Measurements from ENCODE around the gene SLC15A1. TPM values are rescaled to one million over a fixed set of nuclear protein-coding genes. Genes with fewer than 3 reads are reported as not detected.

The SLC15A1 gene
- polyA plus RNA-seq, 1 donor from 2014 or later, result not detected

GRCh38 chr13:98657506-98658085 lies 94.9 kb downstream of the SLC15A1 start:
- Histone ChIP-seq H3K4me3 (ENCODE audit: low read length) (no peak overlapping the region), H3K36me3 (ENCODE audit: insufficient read depth, low read length) (no peaks in the 10 kb centered on the region), H3K9me3 (ENCODE audit: low read length) (no peaks in the 10 kb centered on the region), H2AFZ (ENCODE audit: low read depth, low read length) (no peak overlapping the region), H3K9ac (ENCODE audit: low read length) (no peak overlapping the region), H3F3A (ENCODE audit: insufficient read depth, low read length, poor library complexity, severe bottlenecking) (no peaks in the 10 kb centered on the region), H3K27ac (ENCODE audit: low read length) (no peak overlapping the region), H3K27me3 (ENCODE audit: insufficient read depth, low read depth, low read length) (no peaks in the 10 kb centered on the region), H3K9me2 (ENCODE audit: insufficient read depth, low read length) (no peaks in the 10 kb centered on the region), H3K79me2 (replicated peaks; ENCODE audit: insufficient read depth, low read length) (no peaks in the 10 kb centered on the region), H4K20me1 (ENCODE audit: insufficient read depth) (no peaks in the 10 kb centered on the region), H3K4me2 (ENCODE audit: low read length) (no peak overlapping the region)
- TF ChIP-seq EZH2 (IDR thresholded peaks at IDR 0.05; ENCODE audit: borderline replicate concordance, insufficient read depth, low read length, poor library complexity, severe bottlenecking) (no peak), EP300 (conservative IDR thresholded peaks at IDR 0.05; ENCODE audit: poor library complexity, severe bottlenecking) (no peak), REST (IDR thresholded peaks at IDR 0.05; ENCODE audit: borderline replicate concordance) (no peak), CTCF (IDR thresholded peaks at IDR 0.05; ENCODE audit: poor library complexity, severe bottlenecking) (no peak), SMC3 (conservative IDR thresholded peaks at IDR 0.05; ENCODE audit: poor library complexity) (no peak), RAD21 (conservative IDR thresholded peaks at IDR 0.05) (no peak), MXI1 (conservative IDR thresholded peaks at IDR 0.05; ENCODE audit: poor library complexity, severe bottlenecking) (no peak), POLR2AphosphoS5 (IDR thresholded peaks at IDR 0.05) (no peak), TAF1 (IDR thresholded peaks at IDR 0.05; ENCODE audit: low read depth) (no peak)

- no peak overlapping the region for H3K27ac ChIP-seq (ENCODE audit: low read length)
- H3K4me3 ChIP-seq (ENCODE audit: low read length), result no peak overlapping the region
- H3K9me3 ChIP-seq (ENCODE audit: low read length), result no peaks in the 10 kb centered on the region
- no peaks in the 10 kb centered on the region for H4K20me1 ChIP-seq (ENCODE audit: insufficient read depth)
- H3K9ac ChIP-seq (ENCODE audit: low read length), result no peak overlapping the region
- H3K4me2 ChIP-seq (ENCODE audit: low read length), result no peak overlapping the region
- H3K79me2 ChIP-seq (replicated peaks; ENCODE audit: insufficient read depth, low read length), result no peaks in the 10 kb centered on the region
- H3F3A ChIP-seq (ENCODE audit: insufficient read depth, low read length, poor library complexity, severe bottlenecking), result no peaks in the 10 kb centered on the region
- no peaks in the 10 kb centered on the region for H3K27me3 ChIP-seq (ENCODE audit: insufficient read depth, low read depth, low read length)
- H2AFZ ChIP-seq (ENCODE audit: low read depth, low read length), result no peak overlapping the region
- H3K9me2 ChIP-seq (ENCODE audit: insufficient read depth, low read length), result no peaks in the 10 kb centered on the region
- no peak for TF ChIP-seq TAF1 (IDR thresholded peaks at IDR 0.05; ENCODE audit: low read depth)
- no peak for TF ChIP-seq EP300 (conservative IDR thresholded peaks at IDR 0.05; ENCODE audit: poor library complexity, severe bottlenecking)
- no peak for TF ChIP-seq EZH2 (IDR thresholded peaks at IDR 0.05; ENCODE audit: borderline replicate concordance, insufficient read depth, low read length, poor library complexity, severe bottlenecking)
- TF ChIP-seq RAD21 (conservative IDR thresholded peaks at IDR 0.05), result no peak
- TF ChIP-seq CTCF (IDR thresholded peaks at IDR 0.05; ENCODE audit: poor library complexity, severe bottlenecking), result no peak
- no peak for TF ChIP-seq REST (IDR thresholded peaks at IDR 0.05; ENCODE audit: borderline replicate concordance)
- TF ChIP-seq POLR2AphosphoS5 (IDR thresholded peaks at IDR 0.05), result no peak
- no peak for TF ChIP-seq SMC3 (conservative IDR thresholded peaks at IDR 0.05; ENCODE audit: poor library complexity)
- no peak for TF ChIP-seq MXI1 (conservative IDR thresholded peaks at IDR 0.05; ENCODE audit: poor library complexity, severe bottlenecking)
- H3K36me3 ChIP-seq (ENCODE audit: insufficient read depth, low read length), result no peaks in the 10 kb centered on the region
Measured at GRCh38 chr13:98656223-98656622, 96.2 kb downstream of the SLC15A1 start.

All from neural cell (in vitro differentiated cells).